SK-N-SH treated with all-trans-retinoic acid at 6 μM for 48 hours (cell line): ENCODE measurements around the gene OGFOD3.

ENCODE experiments used
- ARNTL ChIP-seq: fragments of 450-650 bp; formaldehyde crosslinking; IDR thresholded peaks from 2 replicates; pipeline ENCODE4 v1.5.0; 2020; ENCODE audit warnings: low read depth, mild to moderate bottlenecking, moderate library complexity, borderline replicate concordance
- BACH2 ChIP-seq: fragments of 250-450 bp; sonication (Bioruptor Pico); IDR thresholded peaks from 2 replicates; pipeline ENCODE4 v1.9.0; 2021; ENCODE audit warnings: mild to moderate bottlenecking, borderline replicate concordance
- ZNF565 ChIP-seq: fragments of 450-650 bp; formaldehyde crosslinking; conservative IDR thresholded peaks from 2 replicates; pipeline ENCODE4 v1.5.0; 2020; ENCODE audit warnings: low read depth, mild to moderate bottlenecking, moderate library complexity
- TF ChIP-seq, protein P1 (sequence below): fragments of 250-450 bp; sonication (Bioruptor Pico); IDR thresholded peaks from 2 replicates; pipeline ENCODE4 v1.8.0; 2021; ENCODE audit warnings: low read depth, mild to moderate bottlenecking, moderate library complexity, borderline replicate concordance
- TF ChIP-seq, protein P2 (sequence below): fragments of 250-450 bp; sonication (Bioruptor Pico); IDR thresholded peaks from 2 replicates; pipeline ENCODE4 v1.5.1; 2021; ENCODE audit warnings: mild to moderate bottlenecking, moderate library complexity

DNA sequence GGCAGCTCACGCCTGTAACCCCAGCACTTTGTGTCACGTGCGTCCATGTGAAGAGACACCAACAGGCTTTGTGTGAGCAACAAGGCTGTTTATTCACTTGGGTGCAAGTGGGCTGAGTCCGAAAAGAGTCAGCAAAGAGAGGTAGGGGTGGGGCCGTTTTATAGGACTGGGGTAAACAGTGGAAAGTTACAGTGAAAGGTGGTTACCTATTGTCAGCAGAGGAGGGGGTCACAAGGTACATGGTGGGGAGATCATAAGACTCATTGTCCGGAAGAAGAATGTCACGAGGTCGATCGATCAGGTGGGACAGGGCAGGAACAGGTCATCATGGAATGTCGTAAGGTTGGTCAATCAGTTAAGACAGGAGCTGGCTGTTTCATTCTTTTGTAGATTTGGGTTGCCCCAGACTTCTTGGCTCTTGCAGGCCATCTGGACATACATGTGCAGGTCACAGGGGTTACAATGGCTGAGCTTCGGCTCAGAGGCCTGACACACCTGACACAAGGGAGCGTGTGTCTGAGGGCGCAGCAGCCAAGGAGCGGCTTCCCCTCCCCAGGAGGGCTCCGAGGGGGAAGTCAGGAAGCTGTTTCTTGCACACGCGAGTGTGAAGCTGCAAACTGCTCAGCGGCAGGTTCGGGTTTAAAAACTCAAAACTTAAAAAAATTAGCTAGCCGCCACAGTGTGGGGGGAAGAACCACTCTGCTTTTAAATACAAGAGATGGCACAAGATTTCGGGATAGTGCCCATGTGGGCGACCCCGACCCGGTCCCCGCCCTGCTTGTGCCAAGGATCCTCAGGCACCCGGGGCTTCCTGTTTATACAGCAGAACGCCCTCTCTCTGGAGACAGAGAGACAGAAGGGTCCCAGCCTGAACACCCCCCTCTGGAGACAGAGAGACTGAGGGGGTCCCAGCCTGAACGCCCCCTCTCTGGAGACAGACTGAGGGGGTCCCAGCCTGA lies 71.8 kb downstream of the OGFOD3 start:
- TF ChIP-seq BACH2 (CRISPR knock-in tag), result no peak
- TF ChIP-seq, protein P1, sequence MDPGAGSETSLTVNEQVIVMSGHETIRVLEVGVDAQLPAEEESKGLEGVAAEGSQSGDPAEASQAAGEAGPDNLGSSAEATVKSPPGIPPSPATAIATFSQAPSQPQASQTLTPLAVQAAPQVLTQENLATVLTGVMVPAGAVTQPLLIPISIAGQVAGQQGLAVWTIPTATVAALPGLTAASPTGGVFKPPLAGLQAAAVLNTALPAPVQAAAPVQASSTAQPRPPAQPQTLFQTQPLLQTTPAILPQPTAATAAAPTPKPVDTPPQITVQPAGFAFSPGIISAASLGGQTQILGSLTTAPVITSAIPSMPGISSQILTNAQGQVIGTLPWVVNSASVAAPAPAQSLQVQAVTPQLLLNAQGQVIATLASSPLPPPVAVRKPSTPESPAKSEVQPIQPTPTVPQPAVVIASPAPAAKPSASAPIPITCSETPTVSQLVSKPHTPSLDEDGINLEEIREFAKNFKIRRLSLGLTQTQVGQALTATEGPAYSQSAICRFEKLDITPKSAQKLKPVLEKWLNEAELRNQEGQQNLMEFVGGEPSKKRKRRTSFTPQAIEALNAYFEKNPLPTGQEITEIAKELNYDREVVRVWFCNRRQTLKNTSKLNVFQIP (CRISPR knock-in tag), result no peak
- no peak for TF ChIP-seq ARNTL
- TF ChIP-seq, protein P2, sequence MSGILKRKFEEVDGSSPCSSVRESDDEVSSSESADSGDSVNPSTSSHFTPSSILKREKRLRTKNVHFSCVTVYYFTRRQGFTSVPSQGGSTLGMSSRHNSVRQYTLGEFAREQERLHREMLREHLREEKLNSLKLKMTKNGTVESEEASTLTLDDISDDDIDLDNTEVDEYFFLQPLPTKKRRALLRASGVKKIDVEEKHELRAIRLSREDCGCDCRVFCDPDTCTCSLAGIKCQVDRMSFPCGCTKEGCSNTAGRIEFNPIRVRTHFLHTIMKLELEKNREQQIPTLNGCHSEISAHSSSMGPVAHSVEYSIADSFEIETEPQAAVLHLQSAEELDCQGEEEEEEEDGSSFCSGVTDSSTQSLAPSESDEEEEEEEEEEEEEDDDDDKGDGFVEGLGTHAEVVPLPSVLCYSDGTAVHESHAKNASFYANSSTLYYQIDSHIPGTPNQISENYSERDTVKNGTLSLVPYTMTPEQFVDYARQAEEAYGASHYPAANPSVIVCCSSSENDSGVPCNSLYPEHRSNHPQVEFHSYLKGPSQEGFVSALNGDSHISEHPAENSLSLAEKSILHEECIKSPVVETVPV (CRISPR knock-in tag), result no peak
- no peak for TF ChIP-seq ZNF565 (CRISPR knock-in tag)
